Epithelial cell of prostate (primary cell): ENCODE measurements around the gene TACC3.

Experiments used
- DNase-seq: peaks from one replicate; pipeline ENCODE4 v3.0.0-alpha.2; 2011; ENCODE audit warnings: low read depth, low spot score
- H3K27ac ChIP-seq: fragments of 450-650 bp; 2 replicates; pipeline ENCODE4 v1.5.1; 2017; ENCODE audit warnings: mild to moderate bottlenecking

TACC3 gene

DNA sequence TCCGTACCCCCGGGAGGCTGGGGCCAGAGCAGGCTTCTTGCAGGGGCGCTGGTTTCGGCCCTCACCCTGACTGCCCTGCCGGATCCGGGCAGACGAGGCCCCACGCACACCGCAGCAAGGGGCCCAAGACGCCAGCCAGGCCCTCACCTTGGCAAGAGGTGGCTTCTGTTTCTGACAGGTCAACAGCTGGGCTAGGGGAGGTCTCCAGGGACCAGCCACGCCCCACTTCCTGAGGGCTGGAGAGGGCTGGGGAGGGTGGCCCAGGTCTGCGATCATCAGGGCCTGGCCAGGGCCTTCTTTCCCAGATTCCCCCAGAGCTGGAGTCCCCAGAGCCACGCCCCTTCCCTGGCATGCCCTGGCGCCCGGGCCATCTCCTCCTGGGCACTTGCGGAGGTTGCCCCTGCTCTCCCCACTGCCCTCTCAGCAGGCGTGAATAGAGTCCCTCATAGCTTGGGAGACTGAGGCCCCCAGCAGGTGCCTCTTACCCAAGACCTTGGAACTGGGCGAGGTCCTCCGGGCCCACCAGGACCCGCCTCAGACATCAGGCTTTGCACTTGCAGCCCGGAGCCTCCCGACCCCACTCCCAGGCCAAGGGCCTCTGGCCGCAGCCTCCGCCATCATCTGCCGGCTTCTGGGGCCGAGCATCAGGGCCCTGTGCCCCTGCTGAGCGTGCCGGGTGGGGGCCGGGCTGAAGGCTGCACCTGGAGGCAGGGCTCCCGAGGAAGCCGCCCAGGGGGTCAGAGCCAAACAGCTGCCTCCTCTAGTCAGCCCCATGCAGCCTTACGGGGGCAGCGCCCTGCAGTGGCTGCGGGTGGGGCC lies 65.4 kb downstream of the TACC3 start:
- no peak for DNase-seq
- no peak overlapping the region for H3K27ac ChIP-seq

DNA sequence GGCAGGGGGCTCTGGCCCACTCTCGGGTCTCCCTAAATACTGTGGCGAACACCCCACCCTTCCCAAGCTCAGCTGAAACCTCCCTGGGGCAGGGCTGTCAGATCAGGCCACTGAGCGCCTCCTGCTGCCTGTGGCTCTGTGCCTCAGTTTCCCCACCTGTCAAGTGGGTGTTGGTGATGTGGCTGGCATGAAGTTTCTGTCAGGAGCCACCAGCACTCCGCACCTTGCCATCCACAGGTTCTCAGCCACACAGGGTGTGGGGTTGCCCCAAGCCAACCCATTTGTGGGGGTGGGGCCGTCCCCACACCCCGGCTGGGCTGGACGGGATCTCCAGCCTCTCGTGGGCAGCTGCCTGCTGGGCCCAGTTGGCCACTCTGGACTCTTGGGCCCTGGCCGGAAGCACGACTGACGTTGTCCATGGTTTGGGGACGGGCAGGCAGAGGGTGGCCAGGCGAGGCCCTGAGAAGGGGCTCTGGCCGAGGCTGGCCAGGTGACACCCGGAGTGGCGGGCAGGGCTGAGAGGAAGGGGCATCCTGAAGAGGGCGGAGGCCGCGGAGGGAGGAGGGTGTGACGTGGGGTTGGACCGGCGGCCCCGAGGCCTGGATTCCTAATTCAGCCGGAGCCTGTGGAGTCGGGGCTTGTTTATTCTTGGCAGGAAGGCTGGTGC lies 66.2 kb downstream of the TACC3 start:
- DNase-seq, result no peak
- H3K27ac ChIP-seq, result no peak overlapping the region

DNA sequence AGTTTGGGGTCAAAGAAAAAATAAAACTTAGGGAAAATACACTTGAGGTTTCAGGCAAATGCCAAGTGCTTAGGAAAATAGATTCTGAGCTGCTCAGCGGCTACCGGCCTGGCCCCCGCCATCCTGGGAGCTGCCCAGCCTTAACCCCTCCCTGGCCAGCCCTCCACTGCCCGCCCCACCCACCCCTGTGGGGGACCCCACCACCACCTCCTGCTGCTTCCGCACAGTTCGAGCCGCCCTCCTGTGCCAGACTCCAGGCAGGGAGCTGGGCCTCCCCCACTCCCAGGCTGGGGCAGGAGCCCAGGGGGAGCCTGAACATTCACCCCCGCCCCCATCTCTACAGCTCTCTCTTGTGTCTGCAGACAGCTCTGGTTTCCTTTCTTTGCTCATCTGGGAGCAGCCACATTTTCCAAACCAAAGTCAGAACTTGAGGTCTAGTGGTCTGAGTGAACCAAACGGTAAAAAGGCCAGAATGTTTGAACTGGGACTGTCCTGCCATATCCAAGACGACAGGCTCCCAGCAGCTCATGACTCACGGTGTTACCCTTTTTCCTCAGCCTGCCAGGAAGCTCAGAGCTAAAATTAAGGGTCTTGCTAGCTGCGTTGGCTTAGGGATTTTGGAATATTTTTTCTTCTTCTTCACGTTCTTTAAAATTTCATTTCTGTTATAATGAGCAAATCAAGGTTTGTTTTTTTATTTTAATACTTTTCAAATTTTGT lies 67.1 kb downstream of the TACC3 start:
- no peak for DNase-seq
- H3K27ac ChIP-seq, result no peak overlapping the region

DNA sequence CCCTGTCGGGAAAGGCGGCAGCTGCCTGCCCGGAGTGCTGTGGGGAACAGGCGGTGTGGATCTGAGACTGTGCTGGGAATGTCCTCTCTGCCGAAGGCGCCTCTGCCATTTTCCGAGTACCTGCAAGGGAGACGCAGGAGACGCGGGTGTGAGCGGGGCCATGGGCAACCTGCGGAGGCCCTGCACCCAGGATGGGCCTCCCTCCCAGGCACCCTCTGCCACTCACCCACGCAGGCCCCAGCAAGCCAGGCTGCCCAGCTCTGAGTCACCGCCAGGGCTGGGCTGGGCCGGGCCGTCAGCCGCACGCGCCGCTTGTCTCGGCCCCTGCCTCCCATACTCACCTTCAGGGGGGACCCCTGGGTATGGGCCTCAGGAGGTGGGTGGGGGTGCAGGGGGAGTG lies 68.2 kb downstream of the TACC3 start:
- no peak overlapping the region for H3K27ac ChIP-seq
- no peak for DNase-seq

DNA sequence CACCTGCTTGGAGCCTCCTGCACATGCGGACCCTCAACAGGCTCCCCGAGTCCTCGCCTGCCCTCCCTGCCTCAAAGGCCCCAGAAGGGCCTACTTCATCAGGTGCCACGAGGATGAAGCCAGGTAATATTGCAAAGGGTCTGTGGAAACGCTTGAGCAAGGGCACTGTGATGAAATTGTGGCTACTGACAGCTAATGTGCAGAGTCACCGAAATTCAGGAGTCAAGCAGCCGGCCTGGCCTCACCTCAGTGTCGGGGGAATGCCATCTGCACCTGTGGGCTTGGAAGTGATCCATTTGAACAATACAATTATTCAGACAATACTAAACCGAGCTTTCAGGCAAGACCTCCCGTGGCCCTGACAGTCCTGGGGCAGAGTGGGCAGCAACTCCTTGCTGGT lies 68.7 kb downstream of the TACC3 start:
- no peak for DNase-seq
- H3K27ac ChIP-seq, result no peak overlapping the region

DNA sequence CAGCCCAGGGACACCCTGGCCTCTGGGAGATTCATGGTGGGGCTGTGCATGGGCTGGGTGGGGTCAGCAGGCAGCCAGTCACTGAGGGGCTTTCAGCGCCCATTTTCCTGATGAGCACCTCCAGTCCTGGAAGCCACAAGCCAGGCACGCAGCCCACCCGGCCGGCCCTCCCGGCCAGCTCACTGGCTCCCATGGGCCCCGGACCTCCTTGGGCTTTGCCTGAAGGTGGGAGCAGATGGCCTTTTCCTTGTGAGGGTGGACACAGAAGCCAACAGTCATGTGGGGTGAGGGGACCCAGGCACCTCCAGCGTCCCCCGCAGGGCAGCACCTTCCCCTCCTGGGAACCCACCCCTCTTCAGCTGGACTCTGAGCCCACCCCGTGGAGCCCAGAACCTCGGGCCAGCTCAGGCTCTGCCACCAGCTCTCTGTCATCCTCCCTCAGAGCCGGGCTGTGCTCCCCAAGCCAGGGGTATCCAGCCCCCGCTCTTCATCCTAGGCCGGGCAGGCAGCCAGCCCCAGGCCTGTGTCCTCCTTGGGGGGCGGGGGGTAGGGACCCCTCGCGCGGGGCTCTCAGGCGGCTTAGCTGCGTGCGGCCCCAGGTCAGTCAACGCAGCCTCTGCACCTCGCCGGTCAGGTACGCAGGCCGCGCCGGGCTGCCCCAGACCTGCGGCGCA lies 71.0 kb downstream of the TACC3 start:
- no peak overlapping the region for H3K27ac ChIP-seq

DNA sequence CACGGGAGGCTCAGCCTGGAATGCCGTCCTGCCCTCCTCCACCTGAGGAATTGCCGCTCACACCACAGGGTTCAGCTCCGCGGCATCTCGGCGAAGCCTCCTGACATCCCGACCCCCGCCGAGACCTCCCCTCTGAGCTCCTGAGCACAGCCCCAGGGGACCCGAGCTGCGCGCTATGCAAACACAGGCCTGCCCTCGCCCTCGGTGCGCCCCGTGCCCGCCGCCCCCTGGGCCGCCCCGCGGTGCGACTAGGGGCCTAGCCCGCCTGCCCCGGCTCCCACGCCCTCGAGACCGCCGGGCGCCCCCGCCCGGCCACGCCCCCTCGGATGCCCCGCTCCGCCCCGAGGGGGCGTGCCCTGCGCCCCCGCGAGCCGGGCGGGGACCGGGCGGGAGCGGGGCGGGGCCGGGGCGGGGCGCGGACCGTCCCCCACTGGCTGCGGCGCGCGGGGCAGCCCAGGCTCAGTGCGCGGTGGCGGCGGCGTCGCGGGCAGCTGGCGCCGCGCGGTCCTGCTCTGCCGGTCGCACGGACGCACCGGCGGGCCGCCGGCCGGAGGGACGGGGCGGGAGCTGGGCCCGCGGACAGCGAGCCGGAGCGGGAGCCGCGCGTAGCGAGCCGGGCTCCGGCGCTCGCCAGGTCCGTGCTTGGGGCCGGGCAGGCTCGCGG lies 71.6 kb downstream of the TACC3 start, which contains the start of gene FGFR3:
FGFR3 (plus strand) TSS at position 462 of the 664 bp plus-strand sequence. CDS start 642 bp downstream, outside the sequence.
- no peak within 1 kb of the TSS for H3K27ac ChIP-seq
- DNase-seq, result no peak

More for the DNA sequence above, 71.0 kb downstream of the TACC3 start:
- DNase-seq, result no peak

DNA sequence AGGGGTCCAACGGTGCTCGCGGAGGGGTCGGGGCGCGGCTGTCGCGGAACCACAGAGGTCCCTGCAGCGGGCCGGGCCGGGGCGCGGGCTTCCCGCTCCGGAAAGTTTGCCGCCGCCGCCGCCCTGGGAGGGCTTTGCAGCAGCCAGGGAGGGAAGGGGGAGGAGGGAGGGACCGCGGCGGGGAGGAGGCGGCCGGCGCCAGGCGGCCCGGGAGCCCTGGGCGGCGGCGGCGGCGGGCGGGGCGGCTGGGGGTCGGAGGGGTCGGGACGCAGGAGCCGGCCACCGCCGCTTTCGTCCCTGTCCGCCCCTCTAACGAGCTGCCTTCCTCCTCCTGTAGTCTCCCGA lies 72.1 kb downstream of the TACC3 start:
- no peak for DNase-seq
- no peak overlapping the region for H3K27ac ChIP-seq

DNA sequence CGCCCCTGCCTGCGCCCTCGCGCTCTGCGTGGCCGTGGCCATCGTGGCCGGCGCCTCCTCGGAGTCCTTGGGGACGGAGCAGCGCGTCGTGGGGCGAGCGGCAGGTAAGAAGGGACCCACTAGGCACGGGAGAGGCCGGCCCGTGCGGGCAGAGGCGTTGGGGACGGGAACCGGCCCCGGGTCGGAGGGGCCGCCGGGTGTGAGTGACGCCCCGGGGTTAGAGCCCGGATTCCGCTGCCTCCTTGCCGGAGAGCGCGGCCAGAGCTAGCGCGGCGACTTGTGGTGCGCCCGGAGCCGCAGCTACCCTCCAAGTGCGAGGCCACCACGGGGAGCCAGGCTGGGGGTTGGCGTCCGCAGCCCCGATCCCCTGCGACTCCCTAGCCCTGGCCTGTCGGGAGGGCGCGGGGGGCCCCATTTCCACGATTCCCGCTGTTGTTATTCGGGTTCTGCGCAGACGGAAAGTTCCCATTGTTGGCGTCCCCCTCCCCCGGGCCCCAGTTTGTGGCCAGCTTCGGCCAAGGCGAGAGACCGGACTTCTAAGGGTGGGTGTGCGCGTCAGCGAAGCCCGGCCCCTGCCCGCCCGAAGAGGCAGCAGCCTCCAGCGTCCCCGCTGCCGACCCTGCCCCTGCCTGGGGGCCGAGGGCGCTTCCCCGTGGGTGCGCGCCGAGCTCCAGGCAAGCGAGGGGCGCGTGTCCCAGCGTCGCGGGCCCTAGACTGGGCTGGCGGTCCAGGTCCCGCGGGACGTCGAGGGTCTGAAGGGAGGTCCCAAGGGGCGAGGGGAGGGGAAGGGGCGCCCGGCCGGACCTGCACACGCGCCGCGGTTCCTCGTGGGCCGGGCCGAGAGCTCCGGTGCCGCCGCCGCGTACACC lies 72.9 kb downstream of the TACC3 start:
- no peak for DNase-seq
- no peak overlapping the region for H3K27ac ChIP-seq
